Measurements from ENCODE around the gene TAS2R40.

Gene TAS2R40

DNA sequence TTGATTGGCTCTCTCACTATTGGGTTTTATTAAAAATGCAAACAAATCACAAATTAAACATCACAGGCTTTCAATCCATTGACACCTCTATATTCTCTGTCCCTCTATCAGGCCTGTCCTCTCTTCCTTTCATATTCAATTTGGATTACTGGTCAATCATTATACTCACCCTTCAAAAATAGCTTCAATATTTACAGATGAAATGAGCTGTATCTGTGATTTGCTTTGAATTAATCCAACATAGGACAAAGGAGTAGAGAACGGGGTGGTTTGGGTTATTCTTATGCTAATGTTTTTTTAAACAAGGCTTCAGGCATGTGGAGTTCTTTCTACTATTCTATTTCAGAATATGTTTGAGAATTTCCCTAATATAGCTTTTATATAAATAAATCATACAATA is 36.3 kb upstream of the TAS2R40 start:
- H3K4me3 ChIP-seq (ENCODE audit: low read depth, low read length) = no peak overlapping the region
- DNase-seq (ENCODE audit: low read depth) = no peak
- no peak for TF ChIP-seq CTCF (IDR thresholded peaks at IDR 0.05; ENCODE audit: control insufficient read depth, extremely low read depth, insufficient read depth)

GRCh38 chr7:143188994-143189393 is 32.8 kb upstream of the TAS2R40 start:
- H3K4me3 ChIP-seq (ENCODE audit: low read depth, low read length) = no peak overlapping the region
- DNase-seq (ENCODE audit: low read depth) = no peak
- TF ChIP-seq CTCF (IDR thresholded peaks at IDR 0.05; ENCODE audit: control insufficient read depth, extremely low read depth, insufficient read depth) = no peak

DNA sequence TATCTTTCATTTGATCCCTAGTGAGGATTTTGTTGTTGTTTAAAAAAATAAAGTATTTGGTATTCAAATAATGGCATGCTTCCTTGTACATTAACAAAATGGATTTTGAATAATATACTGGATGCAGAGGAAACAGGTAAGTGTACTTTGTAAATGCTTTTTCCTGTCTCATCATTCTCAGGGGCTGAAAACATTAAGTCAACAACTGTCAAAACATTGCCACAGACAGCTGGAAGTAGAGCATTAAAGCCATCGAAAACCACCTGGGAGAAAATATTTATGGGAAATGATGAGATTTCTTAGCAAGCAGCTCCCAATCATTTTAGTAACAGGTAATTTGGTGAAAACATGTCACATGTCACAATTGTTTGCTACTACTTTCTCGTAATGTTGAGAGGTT is 28.0 kb upstream of the TAS2R40 start:
- no peak for DNase-seq (ENCODE audit: low read depth)
- TF ChIP-seq CTCF (IDR thresholded peaks at IDR 0.05; ENCODE audit: control insufficient read depth, extremely low read depth, insufficient read depth) = no peak
- no peak overlapping the region for H3K4me3 ChIP-seq (ENCODE audit: low read depth, low read length)

DNA sequence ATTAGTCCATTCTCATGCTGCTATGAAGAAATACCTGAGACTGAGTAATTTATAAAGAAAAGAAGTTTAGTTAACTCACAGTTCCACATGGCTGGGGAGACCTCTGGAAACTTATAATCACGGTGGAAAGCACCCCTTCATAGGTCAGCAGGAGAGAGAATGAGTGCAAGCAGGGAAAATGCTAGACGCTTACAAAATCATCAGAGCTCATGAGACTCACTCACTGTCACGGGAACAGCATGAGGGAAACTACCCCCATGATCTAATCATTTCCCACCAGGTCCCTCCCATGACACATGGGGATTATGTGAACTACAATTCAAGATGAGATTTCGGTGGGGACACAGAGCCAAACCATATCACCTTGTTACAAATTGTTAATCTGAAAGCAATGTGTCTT is 22.8 kb upstream of the TAS2R40 start:
- no peak overlapping the region for H3K4me3 ChIP-seq (ENCODE audit: low read depth, low read length)
- DNase-seq (ENCODE audit: low read depth) = no peak
- no peak for TF ChIP-seq CTCF (IDR thresholded peaks at IDR 0.05; ENCODE audit: control insufficient read depth, extremely low read depth, insufficient read depth)

DNA sequence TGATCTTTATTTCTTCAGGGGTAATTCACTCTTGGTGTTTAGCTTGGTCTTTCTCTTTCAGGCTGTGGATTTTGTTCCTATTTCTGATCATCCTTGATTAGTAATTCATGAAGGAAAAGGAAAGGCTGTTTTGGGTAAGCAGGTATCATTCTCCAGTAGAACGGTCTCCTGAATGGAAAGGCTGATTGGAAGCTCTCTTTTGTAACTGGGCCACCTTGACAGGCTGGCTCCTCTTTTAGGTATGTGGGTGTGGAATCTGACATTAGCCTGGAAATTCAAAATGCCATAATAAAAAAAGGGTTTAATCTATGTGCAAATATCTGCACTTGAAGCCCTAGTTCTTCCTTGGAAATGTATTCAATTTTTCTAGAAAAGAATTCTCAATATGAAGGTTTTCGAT is 19.7 kb upstream of the TAS2R40 start:
- no peak for TF ChIP-seq CTCF (IDR thresholded peaks at IDR 0.05; ENCODE audit: control insufficient read depth, extremely low read depth, insufficient read depth)
- no peak for DNase-seq (ENCODE audit: low read depth)
- H3K4me3 ChIP-seq (ENCODE audit: low read depth, low read length) = no peak overlapping the region

DNA sequence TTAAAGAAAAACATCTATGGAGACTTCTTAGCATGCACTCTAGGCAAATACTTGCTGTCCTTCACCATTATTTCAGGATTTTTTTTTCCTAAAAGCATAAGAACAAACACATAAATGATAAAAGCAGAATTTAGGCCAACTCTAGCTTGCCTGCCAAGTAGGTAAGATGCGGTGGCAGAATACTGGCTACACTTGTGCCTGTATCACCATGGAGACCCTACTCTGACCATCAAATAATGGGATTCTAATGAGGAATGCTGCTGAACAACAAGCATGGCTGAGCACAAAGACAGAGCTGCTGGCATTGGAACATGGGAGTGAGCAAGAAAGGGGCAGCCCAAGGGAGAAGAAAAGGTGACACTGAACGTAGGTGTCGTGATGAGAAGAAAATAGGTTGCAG is 18.5 kb upstream of the TAS2R40 start:
- DNase-seq (ENCODE audit: low read depth) = no peak
- TF ChIP-seq CTCF (IDR thresholded peaks at IDR 0.05; ENCODE audit: control insufficient read depth, extremely low read depth, insufficient read depth) = no peak
- no peak overlapping the region for H3K4me3 ChIP-seq (ENCODE audit: low read depth, low read length)

- TF ChIP-seq CTCF (IDR thresholded peaks at IDR 0.05; ENCODE audit: control insufficient read depth, extremely low read depth, insufficient read depth) = no peak
- no peak for DNase-seq (ENCODE audit: low read depth)
- H3K4me3 ChIP-seq (ENCODE audit: low read depth, low read length) = no peak overlapping the region
Measured at GRCh38 chr7:143205560-143206293, 16.1 kb upstream of the TAS2R40 start.
